ENCODE measurements around the gene SLC15A5.

Gene SLC15A5

DNA sequence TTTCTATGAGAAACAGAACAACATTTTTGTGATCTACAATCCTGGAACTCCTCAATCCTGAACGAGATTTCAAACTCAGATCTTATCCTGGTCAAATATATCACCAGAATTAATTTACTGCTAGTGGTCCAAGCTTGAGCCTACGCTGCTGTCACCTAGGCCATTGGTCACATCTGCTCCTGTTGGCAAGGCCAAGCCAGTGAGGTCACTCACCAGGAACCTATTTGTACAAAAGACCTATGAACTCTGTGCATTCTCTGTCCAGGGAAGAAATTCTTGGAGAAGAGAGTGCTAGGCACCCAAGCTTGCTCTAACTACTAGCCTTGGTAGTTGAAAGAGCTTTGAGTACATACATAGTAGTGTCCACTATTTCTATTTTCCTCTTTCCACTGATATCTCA, 106.1 kb downstream of the SLC15A5 start:
- no peak for DNase-seq

DNA sequence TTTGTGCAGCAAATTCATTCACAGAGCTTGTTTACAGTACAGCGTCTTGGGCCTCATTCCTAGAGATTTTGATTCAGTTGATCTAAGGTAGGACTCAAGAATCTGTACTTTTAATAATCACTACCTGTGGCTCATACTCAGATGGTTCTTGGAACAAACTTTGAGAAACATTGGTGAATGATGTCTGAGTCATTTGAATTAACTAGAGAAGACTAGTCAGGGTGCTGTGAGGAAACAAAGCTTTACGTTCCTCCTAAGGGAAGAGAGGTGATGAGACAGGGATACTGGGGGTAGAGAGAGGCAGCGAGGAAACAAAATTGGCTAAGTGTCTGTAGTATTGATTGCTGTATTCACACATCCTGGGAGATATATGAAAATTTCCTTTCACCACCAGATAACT, 109.4 kb downstream of the SLC15A5 start:
- no peak for DNase-seq

DNA sequence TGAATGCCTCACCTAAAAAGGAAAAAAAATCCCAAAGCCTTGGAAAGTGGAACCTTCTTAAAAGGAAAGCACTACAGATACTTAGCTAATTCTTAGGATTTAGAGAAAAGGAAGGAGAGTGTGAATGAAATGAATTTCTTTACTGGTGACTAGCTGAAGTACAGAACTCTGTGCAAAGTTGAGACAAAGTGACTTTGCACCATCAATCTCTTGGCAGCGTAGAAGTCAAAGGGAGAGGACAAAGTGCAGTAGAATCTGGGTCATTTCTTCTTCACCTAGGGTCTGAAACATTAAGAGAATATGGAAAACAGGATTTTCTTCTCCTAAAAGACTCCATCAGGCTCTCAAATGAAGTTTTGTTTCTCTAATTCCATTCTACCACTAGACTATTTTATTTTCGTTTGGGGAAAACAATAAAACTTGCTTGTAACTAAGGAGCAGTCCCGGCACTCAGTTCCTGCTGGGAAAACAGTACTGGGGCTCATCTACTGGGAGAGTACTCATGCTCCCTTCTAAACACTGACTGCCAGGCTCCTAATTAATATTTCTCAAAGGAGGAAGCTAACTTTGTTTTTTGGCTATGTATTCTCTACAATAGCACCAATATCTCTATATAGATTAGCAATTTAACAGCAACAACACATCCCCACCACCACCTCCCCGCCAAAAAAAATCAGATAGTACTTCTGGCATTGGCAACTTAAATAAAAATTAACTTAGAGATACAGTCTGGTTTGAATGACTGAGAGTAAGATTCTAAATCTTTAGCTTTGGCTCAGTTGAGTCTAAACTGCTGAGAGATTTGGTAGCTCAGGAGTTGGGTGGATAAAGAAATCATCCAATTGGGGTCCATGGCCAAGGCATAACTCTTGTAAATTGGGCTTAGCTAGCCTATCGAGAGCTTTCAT, 110.7 kb downstream of the SLC15A5 start:
- DNase-seq = no peak

DNA sequence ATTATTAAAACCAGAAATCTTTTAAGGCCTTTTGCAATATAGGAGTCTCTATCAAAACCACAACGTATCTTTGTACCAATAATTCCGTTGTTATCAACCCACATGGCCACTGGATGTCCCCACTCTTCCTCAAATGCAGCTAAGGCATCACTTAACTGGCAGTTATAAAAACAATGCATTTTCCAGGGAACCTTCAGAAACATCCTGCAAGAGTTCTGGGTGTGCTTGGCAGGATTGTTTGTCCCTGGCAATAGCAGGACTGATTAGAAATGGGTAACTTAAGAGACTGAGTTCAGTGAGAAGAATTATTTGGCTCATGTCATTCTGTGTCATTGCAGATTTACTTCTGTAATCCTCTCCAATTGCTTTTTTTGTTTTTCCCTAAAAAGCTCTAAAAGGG, 112.0 kb downstream of the SLC15A5 start:
- peak; percentile 56 for DNase-seq

DNA sequence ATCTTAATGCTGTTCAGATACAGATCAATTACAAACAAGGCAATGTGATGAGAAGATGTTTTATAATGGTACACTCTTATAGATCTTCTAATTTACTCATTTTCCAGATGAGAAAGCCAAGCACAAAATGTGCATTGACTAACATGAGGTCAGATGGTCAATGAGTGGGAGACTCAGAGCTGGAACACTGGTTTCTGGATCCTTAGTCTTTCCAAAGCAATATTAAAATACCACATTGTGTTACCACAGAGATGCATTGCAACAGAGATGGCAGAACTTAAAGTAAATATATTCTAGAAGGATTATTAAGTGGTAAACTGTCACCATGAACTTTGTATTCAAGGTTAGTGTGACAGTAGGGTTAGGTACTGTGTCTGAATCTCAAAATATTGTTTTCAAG, 113.6 kb downstream of the SLC15A5 start:
- no peak for DNase-seq

DNA sequence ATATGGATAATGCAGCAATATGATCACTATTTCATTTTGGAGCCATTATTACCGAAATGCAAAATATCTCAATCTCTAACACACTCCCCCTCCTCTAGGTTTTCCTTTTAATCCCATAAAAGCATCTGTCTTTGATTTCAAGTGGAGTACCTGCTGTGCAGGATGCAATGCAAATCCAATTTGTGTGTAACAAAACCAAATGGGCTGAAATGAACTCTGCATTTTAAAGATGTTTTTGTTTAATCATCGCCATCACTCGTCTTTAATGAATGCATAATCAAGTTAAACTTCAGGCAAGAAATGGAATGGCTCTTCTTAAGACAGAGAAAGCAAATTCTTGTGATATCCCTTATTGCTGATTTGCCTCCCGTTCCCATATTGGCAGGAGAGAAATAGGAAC, 114.3 kb downstream of the SLC15A5 start:
- no peak for DNase-seq

DNA sequence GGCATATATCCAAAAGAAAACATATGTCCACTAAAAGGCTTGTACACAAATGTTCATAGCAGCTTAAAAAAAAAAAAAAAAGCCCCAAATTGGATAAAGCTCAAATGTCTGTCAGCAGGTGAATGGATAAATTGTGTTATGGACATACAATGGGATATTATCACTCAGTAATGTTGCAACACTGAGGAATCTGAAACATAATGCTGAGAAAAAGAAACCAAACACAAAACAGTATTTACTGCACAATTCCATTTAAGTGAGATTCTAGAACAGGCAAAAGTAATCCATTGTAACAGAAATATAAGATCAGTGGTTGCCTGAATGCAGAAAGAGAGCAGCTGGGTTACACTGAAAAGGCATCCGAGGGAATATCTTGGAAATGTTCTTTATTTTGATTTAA, 117.9 kb downstream of the SLC15A5 start:
- peak; percentile 3 for DNase-seq

DNA sequence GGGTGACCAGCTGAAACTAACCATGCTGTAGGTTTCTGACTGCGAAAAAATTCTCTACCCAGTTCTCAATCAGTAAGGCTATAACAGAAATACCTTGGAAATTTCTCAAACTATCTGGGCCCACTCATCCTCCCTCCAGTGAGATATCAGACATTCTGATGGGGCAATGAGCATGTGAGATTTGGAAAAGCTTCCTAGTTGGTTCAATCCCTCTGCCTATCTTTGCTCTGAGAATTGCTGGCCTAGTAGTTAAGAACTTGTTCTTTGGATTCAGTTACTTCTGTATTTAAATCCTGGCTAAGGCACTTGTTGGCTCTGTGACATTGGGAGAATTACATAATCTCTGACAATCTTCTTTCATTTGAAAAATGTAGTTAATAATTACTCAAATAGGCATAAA, 119.4 kb downstream of the SLC15A5 start:
- no peak for DNase-seq

DNA sequence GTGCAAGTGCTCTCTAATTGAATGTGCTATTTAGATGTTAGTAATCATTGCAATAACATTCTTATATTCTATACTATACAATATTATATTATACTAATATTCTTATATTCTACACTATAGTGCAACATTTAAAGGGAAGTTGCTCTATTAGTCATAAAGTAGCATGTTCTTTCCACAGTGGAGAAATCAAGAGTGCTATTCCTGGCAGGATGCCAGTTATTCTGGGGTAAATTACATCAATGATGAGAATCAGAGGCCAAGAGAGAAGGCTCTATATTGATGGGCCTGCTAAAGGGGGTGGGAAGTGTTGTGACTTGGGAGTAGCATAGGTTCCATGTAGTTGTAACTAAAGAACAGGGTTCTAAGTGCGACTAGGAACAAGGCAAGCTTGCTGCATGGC, 121.5 kb downstream of the SLC15A5 start:
- DNase-seq = no peak

DNA sequence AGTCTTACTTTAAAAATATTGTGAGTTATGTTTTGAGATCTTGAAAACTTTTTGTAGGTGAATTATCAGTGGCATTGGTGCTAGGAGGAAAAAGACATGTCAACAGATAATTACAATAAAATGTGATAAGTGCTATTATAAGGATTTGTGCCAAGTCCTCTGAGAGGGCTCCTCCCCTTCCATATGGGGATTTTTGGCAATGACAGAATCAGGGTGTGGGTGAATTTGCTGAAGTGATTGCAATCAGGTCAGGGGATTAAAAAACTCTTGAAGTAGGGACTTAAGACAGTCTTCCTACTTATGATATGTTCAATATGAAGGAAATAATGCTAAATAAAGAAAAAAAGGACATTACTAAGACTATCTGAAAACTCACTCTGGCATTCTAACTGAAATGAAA, 122.5 kb downstream of the SLC15A5 start:
- DNase-seq = no peak

DNA sequence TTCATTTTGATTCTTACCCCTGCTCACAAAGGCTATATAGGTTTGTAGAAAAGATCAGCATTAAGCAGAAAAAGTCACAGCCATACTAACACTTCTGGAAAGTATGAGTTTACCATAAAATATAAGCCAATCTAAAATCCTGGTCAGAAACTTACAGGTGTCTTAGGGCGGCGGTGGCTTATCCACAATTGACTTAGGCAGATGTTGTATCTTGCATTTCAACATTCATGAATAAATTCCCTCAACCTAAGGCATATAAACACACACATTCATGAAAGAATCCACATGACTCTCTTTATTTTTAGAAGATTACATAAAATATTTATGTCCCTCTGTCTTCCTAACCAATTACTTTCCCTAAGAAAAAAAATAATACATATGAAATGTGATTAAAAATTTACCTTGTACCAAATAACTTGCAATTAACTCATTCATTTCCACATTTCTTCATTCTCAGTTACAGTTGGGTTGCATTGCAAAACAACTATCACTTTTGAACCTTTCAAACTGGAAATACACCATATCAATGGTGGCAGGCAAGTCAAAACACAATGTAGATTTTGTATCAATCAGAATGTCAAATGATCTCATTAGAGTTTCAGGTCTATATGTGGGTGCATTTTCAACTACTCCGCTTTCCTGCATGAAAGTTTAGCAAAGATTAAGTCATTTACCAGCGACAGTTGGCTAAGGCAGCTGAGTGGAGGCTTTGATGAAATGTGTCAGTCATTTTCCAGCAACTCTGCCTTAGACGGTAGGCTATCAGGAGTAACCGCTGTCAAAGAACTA, 124.4 kb downstream of the SLC15A5 start:
- DNase-seq = no peak

DNA sequence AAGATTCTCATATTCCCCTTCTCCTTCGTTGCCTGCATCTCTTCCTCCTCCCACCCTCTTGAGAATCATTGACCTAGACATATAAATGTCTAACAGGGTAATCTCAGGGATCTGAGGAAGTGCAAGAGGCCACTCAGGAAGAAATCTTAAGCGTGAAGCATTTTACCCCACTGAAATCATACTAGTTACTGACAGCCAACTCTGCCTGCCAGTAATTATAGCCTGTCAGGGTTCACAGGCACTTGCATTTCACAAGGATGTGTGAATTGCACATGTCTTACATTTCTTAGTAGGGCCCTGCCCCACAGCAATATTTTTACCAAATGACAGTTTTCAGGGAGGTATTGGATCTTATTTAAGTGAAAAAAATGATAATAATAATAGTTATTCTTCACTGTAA, 127.2 kb downstream of the SLC15A5 start:
- no peak for DNase-seq

DNA sequence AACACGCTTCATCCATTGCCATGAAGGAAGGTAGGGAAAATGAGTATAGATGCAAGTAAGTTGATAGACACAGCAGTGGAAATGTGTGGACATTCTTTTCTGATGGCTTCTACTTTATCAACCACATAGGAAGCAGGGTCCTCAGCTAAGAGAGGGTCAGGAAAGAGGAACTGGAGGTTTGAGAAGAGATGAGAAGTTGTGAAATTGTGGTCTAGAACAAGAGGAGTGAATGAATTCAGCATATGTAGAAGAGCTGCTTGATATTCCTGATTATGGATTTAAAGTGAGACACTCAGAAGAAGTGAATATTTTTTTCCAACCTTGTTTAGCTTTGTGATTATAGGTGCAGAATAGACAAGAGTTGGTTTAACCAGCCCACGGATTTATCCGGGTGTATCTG, 128.5 kb downstream of the SLC15A5 start:
- no peak for DNase-seq
